ENCODE measurements around the gene ELAPOR1. TPM values are rescaled to one million over a fixed set of nuclear protein-coding genes. Genes with fewer than 3 reads are reported as not detected.

Gene ELAPOR1
- total RNA-seq, 1 donor from 2014 or later: 24.4 TPM

DNA sequence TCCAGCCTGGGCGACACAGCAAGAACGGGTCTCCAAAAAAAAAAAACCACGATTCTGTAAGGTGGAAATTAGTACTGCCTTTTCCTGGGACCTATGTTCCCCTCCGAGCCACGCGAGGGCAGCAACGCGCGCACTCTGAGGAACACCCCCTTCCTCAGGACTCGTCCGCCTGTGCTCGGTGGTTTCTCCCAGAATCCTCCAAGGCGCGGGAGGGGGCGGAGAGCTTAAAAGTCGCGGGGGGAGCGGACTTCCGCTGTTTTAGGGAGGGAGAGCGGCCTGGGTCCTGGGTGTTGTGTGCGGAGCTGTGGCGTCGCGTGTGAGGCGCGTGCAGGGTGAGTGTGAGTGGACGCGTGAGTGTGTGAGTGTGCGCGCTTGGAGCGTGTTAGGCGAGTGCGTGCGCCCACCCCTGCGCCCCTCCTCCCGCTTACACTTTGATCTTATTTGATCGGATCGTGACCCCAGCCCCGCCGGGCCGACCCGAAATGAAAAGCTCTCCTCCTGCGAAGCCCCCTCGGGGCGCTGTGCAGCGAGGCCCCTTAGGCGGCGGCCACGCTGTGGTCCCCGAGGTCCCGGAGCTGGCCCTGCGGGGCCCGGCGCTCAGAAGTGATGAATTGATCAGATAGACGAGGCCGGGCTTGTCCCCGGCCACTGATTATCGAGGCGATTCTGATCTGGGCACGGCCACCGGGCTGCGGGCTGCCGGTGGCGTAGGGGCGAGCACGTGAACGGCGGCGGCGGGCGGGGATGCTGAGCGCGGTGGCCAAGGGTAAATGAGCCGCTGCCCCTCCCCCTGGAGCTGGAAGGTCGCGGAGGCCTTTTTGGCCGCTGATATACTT, 13.8 kb upstream of the ELAPOR1 start:
- intact Hi-C loops (cut with DNase I): no loop called here
- H3K9me3 ChIP-seq: no peaks in the 10 kb centered on the region
- H3K36me3 ChIP-seq: peaks cover 11% of the 10 kb centered on the region
- no peaks in the 10 kb centered on the region for H3K27me3 ChIP-seq (ENCODE audit: low read depth)
- H3K4me1 ChIP-seq: peaks cover 22% of the 10 kb centered on the region
- H3K27ac ChIP-seq: peak overlapping the region; percentile 97
- H3K4me3 ChIP-seq: peak overlapping the region; percentile 99
- DNase-seq: peak; percentile 98
- peak; percentile 90 for TF ChIP-seq CTCF (IDR thresholded peaks at IDR 0.05)
- peak; percentile 98 to 99 for ATAC-seq

GRCh38 chr1:109104364-109105151, 9.4 kb upstream of the ELAPOR1 start:
- Histone ChIP-seq H3K4me3 (no peak overlapping the region), H3K27me3 (ENCODE audit: low read depth) (no peaks in the 10 kb centered on the region), H3K36me3 (no peaks in the 10 kb centered on the region), H3K9me3 (no peaks in the 10 kb centered on the region), H3K27ac (no peak overlapping the region), H3K4me1 (peaks cover 14% of the 10 kb centered on the region)
- no peak for ATAC-seq
- no peak for DNase-seq
- intact Hi-C loops (cut with DNase I): no loop called here
- TF ChIP-seq CTCF (IDR thresholded peaks at IDR 0.05): no peak

- Histone ChIP-seq H3K4me1 (peaks cover 9% of the 10 kb centered on the region), H3K36me3 (no peaks in the 10 kb centered on the region), H3K9me3 (no peaks in the 10 kb centered on the region), H3K27ac (no peak overlapping the region), H3K27me3 (ENCODE audit: low read depth) (peaks cover 3% of the 10 kb centered on the region), H3K4me3 (no peak overlapping the region)
- ATAC-seq: no peak
- no peak for TF ChIP-seq CTCF (IDR thresholded peaks at IDR 0.05)
- intact Hi-C loops (cut with DNase I): no loop called here
- no peak for DNase-seq
Observed at GRCh38 chr1:109105881-109106280, 8.0 kb upstream of the ELAPOR1 start.

GRCh38 chr1:109107785-109108184, 6.1 kb upstream of the ELAPOR1 start:
- Histone ChIP-seq H3K4me3 (no peak overlapping the region), H3K27me3 (ENCODE audit: low read depth) (peaks cover 3% of the 10 kb centered on the region), H3K4me1 (peaks cover 9% of the 10 kb centered on the region), H3K36me3 (no peaks in the 10 kb centered on the region), H3K9me3 (no peaks in the 10 kb centered on the region), H3K27ac (no peak overlapping the region)
- DNase-seq: no peak
- no peak for ATAC-seq
- intact Hi-C loops (cut with DNase I): no loop called here
- no peak for TF ChIP-seq CTCF (IDR thresholded peaks at IDR 0.05)

DNA sequence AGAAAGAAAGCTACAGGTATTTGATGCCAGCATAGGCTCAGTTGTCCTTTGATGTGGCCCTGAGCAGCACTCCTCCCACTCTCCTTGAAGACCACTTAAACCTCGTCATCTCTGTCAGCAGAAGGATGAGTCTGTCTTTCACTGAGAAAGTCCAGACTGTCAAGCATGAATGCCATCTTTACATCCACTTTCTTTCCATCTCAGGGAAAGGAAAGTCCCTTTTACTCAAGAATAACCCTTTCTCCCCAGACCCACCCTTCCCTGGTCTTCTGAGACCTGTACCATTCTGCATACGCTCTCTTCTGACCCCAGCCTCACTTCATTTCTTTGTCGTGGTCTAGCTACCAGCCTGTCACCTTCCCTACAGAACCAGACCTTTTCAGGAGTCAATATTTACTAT, 4.0 kb upstream of the ELAPOR1 start:
- intact Hi-C loops (cut with DNase I): no loop called here

More for the DNA sequence above, 4.0 kb upstream of the ELAPOR1 start:
- TF ChIP-seq CTCF (IDR thresholded peaks at IDR 0.05): no peak
- Histone ChIP-seq H3K27me3 (ENCODE audit: low read depth) (peaks cover 19% of the 10 kb centered on the region), H3K9me3 (no peaks in the 10 kb centered on the region), H3K4me3 (no peak overlapping the region), H3K36me3 (no peaks in the 10 kb centered on the region), H3K4me1 (peaks cover 23% of the 10 kb centered on the region), H3K27ac (no peak overlapping the region)
- no peak for ATAC-seq
- no peak for DNase-seq
